SHP77 (cell line): ENCODE results near the gene POLR1C.
"Not testable (repeated sequence)": the region's sequence is repeated elsewhere in the genome, so short reads cannot be mapped to it uniquely, and the experiment has no call there.

ENCODE experiments used
- DNase-seq, 2 experiments: peaks; one replicate each; lab custom pipeline; 2025; lab: John Stamatoyannopoulos, UW

Gene POLR1C

DNA sequence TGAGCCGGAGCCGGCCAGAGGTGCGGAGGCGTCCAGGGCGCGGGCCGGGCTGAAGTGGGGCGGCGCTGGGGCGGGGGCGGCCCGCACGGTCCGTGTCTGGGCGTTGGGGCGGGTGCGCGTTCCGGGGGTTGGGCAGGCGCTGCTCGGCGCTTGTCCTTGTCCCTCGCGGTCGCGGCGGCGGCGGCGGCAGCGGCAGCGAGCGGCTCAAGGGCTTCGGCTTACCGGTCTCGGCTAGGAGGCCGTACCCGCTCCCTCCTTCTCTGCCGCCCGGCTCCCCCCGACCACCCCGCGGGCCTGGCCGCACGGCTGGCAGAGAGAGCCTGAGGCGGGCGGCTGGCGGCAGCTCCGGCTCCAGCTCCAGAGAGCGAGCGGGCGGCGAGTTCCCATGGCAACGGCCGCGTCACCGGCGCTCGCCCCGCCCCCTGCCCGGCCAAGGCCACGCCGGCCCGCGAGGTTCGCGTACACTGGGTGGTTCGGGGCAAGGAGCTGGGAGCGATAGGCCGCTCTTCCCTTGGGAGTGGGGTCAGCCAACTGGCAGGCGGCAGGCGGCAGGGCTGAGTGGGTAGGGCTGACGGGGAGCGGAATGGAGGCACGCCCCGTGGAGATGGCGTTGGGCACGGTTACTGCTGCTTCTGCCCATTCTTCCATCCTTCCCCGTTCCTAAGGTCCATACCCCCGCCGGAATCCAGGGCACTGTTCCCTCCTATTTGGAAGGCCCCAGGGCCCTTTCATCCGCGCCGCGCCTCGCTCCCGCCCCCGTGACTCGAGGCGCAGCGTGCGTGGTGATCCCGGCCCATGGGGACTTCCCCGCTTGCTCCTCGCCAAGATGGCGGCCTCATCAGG lies 6.7 kb upstream of the POLR1C start, which contains the start of gene LRRC73:
LRRC73 (minus strand) TSS at position 363 of the 843 bp plus-strand sequence. CDS start 561 bp downstream, outside the sequence.
- peak; percentile 51 to 79 for DNase-seq

DNA sequence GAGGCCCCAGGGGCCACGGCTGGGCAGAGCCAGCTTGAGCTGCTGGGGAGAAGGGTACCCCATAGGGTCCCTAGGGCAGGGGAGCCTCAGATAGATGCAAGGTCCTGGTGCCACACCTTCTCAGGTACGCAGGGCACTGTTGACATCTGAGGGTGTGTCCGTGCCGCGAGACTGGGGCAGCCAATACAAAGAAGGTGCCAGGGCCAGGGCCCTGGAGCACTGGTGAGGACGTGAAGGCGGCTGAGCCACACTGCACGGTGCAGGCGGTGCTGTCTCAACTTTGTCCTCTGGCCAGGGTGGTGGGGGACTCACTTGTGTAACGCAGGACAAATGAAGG lies 6.1 kb upstream of the POLR1C start:
- no peak for DNase-seq

DNA sequence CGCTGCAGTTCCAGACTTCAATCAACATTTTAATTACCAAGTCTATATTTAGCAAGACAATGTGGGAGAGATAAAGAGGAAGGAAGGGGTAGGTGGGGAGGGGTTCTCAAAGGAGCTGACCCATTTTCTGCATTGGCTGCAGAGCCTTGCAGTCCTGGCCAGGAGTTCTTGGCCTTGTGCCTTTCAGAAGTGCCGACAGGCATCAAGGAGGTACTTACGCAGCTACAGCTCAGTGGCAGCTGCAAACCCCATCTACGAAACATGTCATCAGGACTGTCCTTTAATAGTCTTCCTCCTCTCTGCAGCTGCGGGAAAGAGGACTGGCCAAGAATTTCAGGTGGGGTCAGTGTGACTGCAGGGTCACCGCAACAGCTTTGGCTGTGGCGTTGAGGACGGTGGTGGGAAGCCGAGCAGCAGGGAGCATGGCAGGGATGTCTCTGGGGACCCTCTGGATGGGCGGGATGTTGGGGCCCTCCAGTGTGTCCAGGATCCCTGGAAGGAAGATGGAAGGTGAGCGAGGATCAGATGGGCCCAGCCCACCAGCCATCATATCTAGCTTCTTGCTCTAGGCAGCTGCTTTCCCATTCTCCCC lies 5.0 kb upstream of the POLR1C start:
- DNase-seq = no peak

DNA sequence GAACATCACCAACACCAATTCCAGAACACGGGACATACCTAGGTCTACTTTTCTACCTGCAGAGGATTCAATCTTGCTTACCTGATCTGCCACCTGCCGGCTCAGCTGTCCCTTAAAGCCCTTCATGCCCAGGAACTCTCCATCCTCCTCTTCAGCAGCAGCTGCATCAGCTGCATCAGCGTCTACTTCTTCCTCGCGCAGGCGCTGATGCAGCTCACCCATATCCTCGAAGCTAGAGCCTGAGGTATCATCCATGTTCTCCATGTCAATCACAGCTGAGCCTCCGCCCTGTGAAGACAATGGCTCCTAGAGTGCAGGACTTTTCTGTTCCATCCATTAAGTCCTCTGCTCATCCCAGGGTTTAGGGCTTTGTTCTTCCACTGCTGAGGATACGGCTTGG lies 1.1 kb upstream of the POLR1C start:
- DNase-seq = no peak

DNA sequence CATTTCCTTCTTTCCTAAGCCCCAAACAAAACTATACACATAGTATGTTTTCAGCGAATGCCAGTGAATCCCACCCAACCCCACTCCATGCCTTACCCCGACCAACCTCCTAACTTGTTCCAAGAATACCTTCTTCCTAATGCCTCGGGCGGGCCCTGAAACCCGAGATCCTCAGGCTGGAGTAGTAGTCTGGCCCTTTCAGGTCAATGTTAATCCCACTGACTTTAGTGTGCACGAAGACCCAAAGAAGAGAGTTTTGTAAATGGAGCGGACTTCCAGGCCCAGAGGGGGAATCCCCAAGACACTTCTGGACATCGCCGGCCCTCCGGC lies 557 bp upstream of the POLR1C start:
- DNase-seq = no peak

DNA sequence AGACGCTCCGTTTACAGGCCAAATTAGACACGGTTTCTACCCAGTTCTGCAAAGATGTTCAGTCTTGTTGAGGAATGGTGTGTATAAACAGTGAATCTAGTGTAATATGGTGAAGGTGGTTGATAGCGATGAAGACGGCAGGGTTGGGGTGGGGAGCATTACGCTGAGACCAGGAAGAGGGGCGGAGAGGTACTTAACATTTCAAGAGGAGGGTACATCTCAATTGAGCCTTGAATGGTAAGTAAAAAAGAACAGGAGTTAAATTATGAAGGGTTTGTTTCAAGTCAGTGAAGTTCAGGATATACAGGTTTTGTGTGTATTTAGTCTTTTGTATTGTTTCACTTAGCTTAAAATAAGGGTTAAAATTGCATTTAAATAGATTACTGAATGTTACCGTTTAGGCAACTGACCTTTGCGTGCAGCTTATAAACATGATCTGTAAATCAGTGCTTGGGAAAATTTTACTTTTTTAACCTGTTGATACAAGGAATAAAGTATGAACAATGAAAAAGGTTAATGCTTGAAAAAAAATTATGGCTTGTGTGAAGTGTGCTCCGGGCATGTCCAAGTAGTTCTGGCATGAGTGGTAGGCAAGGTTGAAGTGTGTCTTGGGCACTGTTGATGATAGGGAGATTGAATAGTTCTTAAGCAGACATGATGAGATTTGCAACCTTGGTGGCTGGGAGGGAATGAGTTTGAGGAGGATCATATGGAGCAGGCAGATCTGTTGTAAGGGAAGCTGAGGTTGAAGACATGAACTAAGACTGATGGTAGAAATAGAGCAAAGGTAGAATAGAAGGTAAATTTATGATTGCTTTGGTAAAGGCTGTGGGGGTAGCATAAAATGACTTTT lies 842 bp downstream of the POLR1C start:
- DNase-seq = no peak

DNA sequence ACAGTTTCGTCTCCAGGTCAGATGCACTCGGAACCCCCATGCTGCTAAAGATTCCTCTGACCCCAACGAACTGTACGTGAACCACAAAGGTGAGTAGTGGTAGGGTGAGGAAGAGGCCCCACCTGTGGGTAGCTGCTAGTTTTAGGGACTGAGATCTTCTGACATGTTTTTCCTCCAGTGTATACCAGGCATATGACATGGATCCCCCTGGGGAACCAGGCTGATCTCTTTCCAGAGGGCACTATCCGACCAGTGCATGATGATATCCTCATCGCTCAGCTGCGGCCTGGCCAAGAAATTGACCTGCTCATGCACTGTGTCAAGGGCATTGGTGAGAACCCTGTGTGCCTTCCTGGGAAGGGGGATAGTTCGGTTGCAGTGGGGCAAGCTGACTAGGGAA lies 3.2 kb downstream of the POLR1C start:
- DNase-seq = no peak

DNA sequence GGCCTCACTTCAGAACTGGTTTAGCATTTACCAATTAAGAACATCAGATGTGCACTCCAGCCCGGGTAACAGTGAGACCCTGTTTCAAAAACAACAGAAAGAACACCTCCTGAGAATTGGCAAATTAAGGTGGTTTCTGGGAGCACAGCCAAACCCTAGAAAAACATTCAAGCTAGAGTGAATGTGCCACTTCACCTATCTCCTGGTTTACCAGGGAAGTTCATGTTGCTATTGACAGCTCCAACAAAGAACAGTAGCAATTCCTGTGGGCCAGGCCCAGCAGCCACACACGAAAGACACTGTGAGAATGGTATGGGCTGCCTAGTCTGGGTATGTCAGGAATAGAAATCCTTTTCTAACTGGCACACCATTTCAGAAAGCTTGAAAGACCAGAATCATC lies 4.9 kb downstream of the POLR1C start:
- no peak for DNase-seq

DNA sequence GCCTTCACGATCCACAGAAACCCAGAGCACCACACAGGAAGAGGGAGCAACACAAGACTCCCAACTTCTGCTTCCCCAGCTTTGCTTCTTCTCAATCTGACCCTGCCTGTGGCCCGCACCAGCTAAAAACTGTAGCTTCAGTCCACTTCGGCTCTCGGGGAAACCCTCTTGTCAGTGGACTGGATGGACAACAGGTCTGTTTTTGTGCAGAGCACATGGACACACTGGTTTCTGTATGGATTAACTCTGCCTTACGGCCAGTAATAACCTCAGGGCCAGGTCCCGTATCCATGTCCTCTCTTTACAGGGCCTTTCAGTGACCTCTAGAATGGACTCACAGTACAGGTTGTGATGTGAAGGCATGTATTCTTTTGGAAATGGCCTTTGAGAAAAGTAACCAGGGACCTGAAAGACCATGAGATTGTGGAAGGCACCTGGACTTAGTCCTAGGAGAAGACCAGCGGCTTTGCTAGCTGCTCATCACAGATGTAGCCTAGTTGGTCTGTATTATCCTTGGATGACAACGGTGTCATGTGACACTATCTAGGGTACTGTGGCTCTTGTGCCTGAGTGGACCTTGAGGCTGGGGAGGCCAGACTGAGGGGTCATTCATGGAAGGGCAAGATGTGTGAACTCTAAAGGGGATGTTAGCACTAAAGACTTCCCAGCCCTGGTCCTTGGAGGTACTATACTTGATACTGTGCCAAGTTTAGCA lies 5.8 kb downstream of the POLR1C start:
- no peak for DNase-seq

DNA sequence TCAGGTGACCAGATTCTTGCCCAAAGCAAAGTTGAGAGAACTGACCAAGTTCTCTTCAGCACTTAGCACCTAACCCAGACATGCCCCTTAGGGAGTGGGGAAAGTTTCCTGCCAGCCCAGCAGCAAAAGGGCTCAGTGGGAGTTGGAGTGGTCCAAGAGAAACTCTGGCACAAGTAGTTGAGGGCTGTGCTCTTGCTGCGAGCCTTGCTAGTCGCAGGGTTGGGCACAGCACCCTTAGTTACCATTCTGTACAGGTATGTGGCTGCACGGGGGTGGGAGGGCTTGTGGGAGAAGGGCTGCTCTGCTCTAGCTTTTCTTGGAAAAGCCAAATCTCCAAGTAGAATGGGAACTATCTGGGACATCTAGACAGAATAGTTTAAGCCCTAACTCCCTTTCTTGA lies 6.4 kb downstream of the POLR1C start:
- DNase-seq = no peak

DNA sequence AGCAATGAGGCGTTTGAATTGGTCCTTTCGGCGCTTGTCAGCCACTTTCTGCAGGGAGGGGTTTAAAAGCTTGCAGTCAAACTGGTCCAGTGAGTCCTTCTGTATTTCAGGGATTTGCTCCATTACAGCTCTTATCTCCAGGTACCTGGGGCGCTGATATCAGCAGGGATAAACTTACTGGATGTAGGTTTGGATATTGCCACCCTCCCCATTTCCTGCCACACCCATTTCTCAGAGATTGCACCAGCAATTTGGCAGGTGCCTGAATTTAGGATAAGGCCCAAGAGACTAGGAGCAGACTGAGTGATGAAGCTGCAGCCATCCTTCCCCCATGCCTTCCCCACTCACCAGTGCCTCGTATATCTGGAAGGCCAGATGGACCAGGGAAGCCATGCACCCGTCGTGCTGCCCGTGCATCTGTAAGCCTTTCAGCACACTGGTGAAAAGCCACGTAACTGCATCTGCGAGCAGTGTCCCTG lies 7.6 kb downstream of the POLR1C start:
- no peak for DNase-seq

DNA sequence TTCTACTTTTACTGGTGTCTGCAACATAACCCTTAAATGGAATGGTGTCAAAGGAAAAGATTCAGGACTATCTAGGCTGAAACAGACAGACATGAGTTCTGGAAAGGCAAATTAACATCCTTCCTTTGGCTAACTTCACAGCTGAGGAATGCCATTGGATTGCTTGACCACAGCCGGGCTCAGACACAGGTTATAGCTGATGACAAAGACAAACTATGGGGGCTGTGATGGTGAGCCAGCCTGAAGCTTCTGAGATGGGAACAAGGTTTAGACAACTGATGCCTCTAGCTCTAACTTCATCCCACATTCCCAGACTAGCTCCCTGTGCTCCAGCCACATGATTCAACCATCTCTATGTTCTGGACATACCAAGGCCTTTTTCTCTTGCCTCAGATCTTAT lies 15.3 kb downstream of the POLR1C start:
- DNase-seq = no peak

DNA sequence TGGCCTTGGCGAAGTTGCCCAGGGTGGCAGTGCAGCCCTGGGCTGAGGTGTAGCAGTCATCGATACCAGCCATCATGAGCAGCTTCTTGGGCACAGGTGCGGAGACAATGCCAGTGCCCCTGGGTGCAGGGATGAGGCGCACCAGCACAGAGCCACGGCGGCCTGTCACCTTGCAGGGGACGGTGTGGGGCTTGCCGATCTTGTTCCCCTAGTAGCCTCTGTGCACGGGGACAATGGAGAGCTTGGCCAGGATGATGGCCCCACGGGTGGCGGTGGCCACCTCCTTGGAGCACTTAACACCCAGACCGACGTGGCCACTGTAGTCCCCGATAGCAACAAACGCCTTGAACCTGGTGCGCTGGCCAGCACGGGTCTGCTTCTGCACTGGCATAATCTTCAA lies 22.1 kb downstream of the POLR1C start:
- not testable (repeated sequence) for DNase-seq

DNA sequence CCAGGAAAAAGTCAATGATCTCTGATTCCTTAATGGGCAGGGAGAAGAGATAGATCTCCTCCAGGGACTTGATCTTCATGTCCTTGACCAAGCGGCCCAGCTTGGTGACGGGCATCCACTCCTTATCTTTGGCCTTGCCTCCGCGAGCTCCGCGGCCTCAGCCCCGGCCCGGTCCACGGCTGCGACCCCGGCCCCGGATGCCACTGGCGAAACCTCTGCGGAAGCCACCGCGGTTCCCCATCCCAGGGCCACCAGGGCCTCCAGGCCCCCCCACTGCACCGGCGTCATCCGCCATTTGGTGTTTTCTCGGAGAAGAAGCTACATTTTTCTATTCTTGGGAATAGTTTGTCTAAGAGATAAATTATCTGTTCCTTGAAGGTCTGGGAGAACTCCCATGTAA lies 22.5 kb downstream of the POLR1C start:
- DNase-seq = not testable (repeated sequence)

DNA sequence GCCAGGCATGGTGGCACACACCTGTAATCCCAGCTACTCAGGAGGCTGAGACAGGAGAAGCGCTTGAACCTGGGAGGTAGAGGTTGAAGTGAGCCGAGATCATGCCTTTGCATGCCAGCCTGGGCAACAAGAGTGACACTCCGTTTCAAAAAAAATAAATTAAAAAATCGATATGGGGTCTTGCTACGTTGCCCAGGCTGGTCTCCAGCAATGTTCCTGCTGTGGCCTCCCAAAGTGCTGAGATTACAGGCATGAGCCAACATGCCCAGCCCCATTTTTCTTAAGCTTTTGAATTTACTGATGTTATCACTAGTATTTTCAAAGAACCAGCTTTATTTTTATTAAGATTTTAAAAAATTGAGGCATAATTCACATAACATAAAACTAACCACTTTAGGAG lies 23.6 kb downstream of the POLR1C start:
- no peak for DNase-seq

DNA sequence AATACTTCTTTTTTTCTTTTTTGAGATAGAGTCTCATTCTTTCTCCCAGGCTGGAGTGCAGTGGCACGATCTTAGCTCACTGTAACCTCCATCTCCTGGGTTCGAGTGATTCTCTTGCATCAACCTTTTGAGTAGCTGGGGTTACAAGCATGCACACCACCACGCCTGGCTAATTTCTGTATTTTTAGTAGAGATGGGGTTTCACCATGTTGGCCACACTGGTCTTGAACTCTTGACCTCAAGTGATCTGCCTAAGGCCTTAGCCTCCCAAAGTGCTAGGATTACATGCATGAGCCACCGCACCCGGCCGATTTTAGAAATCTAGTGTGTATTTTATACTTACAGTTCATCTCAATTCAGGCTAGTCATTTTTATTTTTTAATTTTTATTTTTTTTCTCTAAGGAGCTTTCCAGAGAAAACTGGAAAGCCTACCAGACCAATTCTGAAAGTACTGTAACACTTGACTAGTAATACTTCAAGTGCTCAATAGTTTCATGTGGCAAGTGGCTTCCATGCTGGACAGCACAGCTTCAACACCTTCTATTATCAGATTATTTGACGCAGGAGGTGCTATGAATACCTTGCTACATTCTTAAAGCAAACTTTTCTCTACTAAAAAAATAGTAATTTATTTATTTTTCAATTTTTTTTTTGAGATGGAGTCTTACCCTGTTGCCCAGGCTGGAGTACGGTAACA lies 25.0 kb downstream of the POLR1C start:
- DNase-seq = no peak

DNA sequence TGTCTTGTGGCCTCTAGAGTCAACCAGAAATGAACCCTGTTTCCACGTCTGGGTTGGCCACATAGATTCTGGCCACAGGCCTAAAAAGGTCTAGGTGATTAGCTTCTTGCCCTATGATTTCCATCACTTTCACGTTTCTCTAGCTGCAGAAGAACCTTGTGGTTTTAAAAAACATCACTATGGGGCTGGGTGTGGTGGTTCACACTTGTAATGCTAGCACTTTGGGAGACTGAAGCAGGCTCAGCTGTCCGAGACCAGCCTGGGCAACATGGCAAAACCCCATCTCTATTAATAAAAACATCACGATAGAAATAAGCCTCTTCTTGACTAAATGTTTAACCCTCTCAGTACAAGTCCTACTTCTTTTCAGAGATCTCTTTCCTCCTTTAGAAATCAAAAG lies 27.6 kb downstream of the POLR1C start:
- DNase-seq = no peak

DNA sequence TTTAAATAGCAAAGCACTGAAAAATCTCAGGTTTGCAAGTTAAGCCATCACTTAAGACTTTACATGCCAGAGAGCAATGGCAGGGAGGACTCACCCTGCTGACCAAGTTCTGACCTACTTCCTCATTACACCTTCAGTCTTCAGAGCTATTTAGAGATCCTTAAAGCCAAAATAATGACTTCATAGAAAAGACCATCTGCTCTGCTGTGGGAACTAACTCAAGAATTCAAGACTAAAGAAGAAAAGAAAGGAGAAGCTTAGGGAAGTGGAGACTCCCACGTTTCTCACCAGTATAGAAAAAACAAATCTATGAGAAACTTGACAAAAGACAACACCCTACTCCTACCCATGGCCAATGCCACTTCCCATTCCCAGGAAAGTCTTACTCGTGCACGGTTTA lies 30.3 kb downstream of the POLR1C start:
- no peak for DNase-seq

DNA sequence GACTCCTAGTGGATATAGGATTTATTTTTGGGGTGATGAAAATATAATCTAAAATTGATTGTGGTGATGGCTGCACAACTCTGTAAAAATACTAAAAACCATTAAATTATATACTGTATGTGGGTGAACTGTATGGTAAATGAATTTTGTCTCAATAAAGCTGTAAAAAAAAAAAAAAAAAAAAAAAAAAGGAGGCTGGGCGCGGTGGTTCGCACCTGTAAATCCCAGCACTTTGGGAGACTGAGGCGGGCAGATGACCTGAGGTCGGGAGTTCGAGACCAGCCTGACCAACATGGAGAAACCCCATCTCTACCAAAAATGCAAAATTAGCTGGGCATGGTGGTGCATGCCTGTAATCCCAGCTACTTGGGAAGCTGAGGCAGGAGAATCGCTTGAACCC lies 40.7 kb downstream of the POLR1C start:
- not testable (repeated sequence) for DNase-seq

DNA sequence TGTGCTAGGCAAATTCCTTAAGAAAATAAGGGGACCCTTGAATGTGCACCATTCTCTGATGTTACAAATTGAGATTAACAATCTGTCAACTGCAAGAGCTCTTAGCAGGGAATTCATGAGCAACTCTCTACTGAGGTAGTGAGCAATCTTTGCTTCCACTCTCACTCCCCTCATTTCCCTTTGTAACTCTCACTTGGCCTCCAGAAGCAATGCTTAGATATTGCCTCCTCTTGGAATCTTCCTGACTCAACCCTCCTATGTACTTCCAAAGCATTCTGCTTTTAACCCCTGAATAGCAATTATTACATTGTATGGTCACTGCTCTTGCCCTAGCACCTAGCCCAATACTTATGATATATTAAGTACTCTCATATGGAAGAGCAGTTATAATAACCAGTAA lies 42.4 kb downstream of the POLR1C start:
- DNase-seq = no peak

DNA sequence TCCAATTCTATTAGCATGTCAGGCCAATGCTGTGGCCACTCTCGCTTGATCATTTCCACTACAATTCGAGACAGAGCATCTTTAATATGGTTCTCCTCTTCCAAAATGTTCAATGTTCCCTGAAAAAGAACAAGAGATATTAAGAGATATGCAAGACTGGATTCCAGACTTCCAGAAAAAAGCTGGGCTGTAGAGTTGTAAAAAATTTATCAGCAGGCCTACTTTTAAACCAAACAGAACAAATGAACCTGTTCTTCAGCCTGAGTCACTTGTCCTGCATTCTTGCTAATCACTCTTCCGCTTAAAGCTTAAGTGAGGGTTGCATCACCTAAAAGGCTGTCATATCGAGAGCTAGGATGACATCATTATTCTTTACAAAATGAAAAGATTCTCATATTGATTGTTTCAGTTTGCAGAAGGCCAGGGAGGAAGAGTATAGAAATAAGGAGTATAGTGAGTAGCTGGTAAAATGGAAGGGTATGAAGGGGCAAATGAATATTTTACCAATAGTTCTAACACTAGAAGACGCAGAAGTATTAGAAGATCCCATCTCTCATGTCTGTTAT lies 54.1 kb downstream of the POLR1C start:
- no peak for DNase-seq
